Activated T-helper 17 cell treated with anti-CD3 and anti-CD28 coated beads, Interleukin-2, amount 50 U/mL, for 72 hours (primary cell): ENCODE data around the gene HOXB1. TPM values are rescaled to one million over a fixed set of nuclear protein-coding genes. Genes with fewer than 3 reads are reported as not detected.
A peak's percentile ranks its signal among the peaks of the same experiment; 100 is the strongest.

ENCODE experiments used
- ATAC-seq: fragments of 150-1000 bp; cut with Tn5 transposase; replicated peaks from 2 replicates; pipeline ENCODE4 v1.10.0; 2021; ENCODE audit warnings: mild to moderate bottlenecking, moderate library complexity
- H3K27ac Mint-ChIP-seq: one replicate; pipeline ENCODE4 v1.8.0; 2022; ENCODE audit warnings: mixed read lengths
- H3K27me3 Mint-ChIP-seq: one replicate; pipeline ENCODE4 v1.8.0; 2022; ENCODE audit warnings: mixed read lengths
- H3K36me3 Mint-ChIP-seq: one replicate; pipeline ENCODE4 v1.8.0; 2022; ENCODE audit warnings: low read depth, mild to moderate bottlenecking, mixed read lengths
- H3K4me1 Mint-ChIP-seq: one replicate; pipeline ENCODE4 v1.8.0; 2022; ENCODE audit warnings: mixed read lengths
- H3K4me3 Mint-ChIP-seq: one replicate; pipeline ENCODE4 v1.8.0; 2022; ENCODE audit warnings: mild to moderate bottlenecking, mixed read lengths
- H3K9me3 Mint-ChIP-seq: one replicate; pipeline ENCODE4 v1.8.0; 2022; ENCODE audit warnings: mixed read lengths
- total RNA-seq, 2 donors: library from RNA; stranded (reverse); gene quantifications; one replicate each; pipeline ENCODE4 v1.2.3, GENCODE V29; 2022

HOXB1 gene
- total RNA-seq, 2 donors from 2014 or later, result not detected

- Mint-ChIP-seq H3K4me3 (no peak overlapping the region), H3K27me3 (peaks cover 9% of the 10 kb centered on the region), H3K4me1 (peaks cover 9% of the 10 kb centered on the region), H3K36me3 (no peaks in the 10 kb centered on the region), H3K9me3 (no peaks in the 10 kb centered on the region), H3K27ac (no peak overlapping the region)
- no peak for ATAC-seq
These were observed 21.8 kb upstream of the HOXB1 start for GRCh38 chr17:48552466-48553189.

- peaks cover 10% of the 10 kb centered on the region for H3K4me1 Mint-ChIP-seq
- no peak overlapping the region for H3K27ac Mint-ChIP-seq
- H3K4me3 Mint-ChIP-seq, result no peak overlapping the region
- H3K9me3 Mint-ChIP-seq, result no peaks in the 10 kb centered on the region
- H3K27me3 Mint-ChIP-seq, result peaks cover 8% of the 10 kb centered on the region
- H3K36me3 Mint-ChIP-seq, result no peaks in the 10 kb centered on the region
- ATAC-seq, result no peak
These were observed 21.0 kb upstream of the HOXB1 start for GRCh38 chr17:48551596-48552465.

GRCh38 chr17:48551214-48551555, 20.4 kb upstream of the HOXB1 start:
- Mint-ChIP-seq H3K4me1 (peaks cover 10% of the 10 kb centered on the region), H3K27me3 (peaks cover 4% of the 10 kb centered on the region), H3K4me3 (no peak overlapping the region), H3K27ac (no peak overlapping the region), H3K36me3 (no peaks in the 10 kb centered on the region), H3K9me3 (no peaks in the 10 kb centered on the region)
- ATAC-seq, result no peak

GRCh38 chr17:48550502-48551213, 19.8 kb upstream of the HOXB1 start:
- no peak for ATAC-seq

GRCh38 chr17:48549914-48550501, 19.2 kb upstream of the HOXB1 start:
- H3K36me3 Mint-ChIP-seq, result no peaks in the 10 kb centered on the region
- no peak for ATAC-seq
- H3K9me3 Mint-ChIP-seq, result no peaks in the 10 kb centered on the region
- H3K4me1 Mint-ChIP-seq, result peaks cover 14% of the 10 kb centered on the region
- no peaks in the 10 kb centered on the region for H3K27me3 Mint-ChIP-seq
- H3K27ac Mint-ChIP-seq, result no peak overlapping the region
- H3K4me3 Mint-ChIP-seq, result no peak overlapping the region

More at GRCh38 chr17:48550502-48551213, 19.8 kb upstream of the HOXB1 start:
- Mint-ChIP-seq H3K9me3 (no peaks in the 10 kb centered on the region), H3K27me3 (peaks cover 4% of the 10 kb centered on the region), H3K4me1 (peaks cover 15% of the 10 kb centered on the region), H3K27ac (no peak overlapping the region), H3K4me3 (no peak overlapping the region), H3K36me3 (no peaks in the 10 kb centered on the region)

GRCh38 chr17:48549281-48549630, 18.4 kb upstream of the HOXB1 start:
- no peak overlapping the region for H3K4me3 Mint-ChIP-seq
- no peak overlapping the region for H3K27ac Mint-ChIP-seq
- no peaks in the 10 kb centered on the region for H3K27me3 Mint-ChIP-seq
- H3K36me3 Mint-ChIP-seq, result peaks cover under 1% of the 10 kb centered on the region
- H3K4me1 Mint-ChIP-seq, result peaks cover 14% of the 10 kb centered on the region
- H3K9me3 Mint-ChIP-seq, result no peaks in the 10 kb centered on the region
- ATAC-seq, result no peak

- peaks cover 5% of the 10 kb centered on the region for H3K36me3 Mint-ChIP-seq
- peaks cover 14% of the 10 kb centered on the region for H3K4me1 Mint-ChIP-seq
- peak overlapping the region; percentile 98 for H3K4me3 Mint-ChIP-seq
- ATAC-seq, result no peak
- peaks cover 4% of the 10 kb centered on the region for H3K27me3 Mint-ChIP-seq
- peak overlapping the region; percentile 72 for H3K27ac Mint-ChIP-seq
- H3K9me3 Mint-ChIP-seq, result no peaks in the 10 kb centered on the region
These were observed 17.9 kb upstream of the HOXB1 start for GRCh38 chr17:48548523-48549280.

GRCh38 chr17:48547808-48548522, 17.2 kb upstream of the HOXB1 start:
- Mint-ChIP-seq H3K4me1 (peaks cover 14% of the 10 kb centered on the region), H3K27ac (peak overlapping the region; percentile 72), H3K27me3 (peaks cover 4% of the 10 kb centered on the region), H3K9me3 (no peaks in the 10 kb centered on the region), H3K4me3 (peak overlapping the region; percentile 98), H3K36me3 (peaks cover 6% of the 10 kb centered on the region)
- no peak for ATAC-seq

- peaks cover 14% of the 10 kb centered on the region for H3K36me3 Mint-ChIP-seq
- peaks cover 5% of the 10 kb centered on the region for H3K27me3 Mint-ChIP-seq
- H3K4me3 Mint-ChIP-seq, result peak overlapping the region; percentile 98
- H3K9me3 Mint-ChIP-seq, result no peaks in the 10 kb centered on the region
- H3K4me1 Mint-ChIP-seq, result peaks cover 14% of the 10 kb centered on the region
- ATAC-seq, result no peak
- peak overlapping the region; percentile 88 for H3K27ac Mint-ChIP-seq
These were observed 16.4 kb upstream of the HOXB1 start for GRCh38 chr17:48546924-48547807.

GRCh38 chr17:48546137-48546923, 15.5 kb upstream of the HOXB1 start:
- H3K36me3 Mint-ChIP-seq, result peaks cover 18% of the 10 kb centered on the region
- H3K4me1 Mint-ChIP-seq, result peaks cover 14% of the 10 kb centered on the region
- H3K27me3 Mint-ChIP-seq, result peaks cover 6% of the 10 kb centered on the region
- no peak for ATAC-seq
- no peaks in the 10 kb centered on the region for H3K9me3 Mint-ChIP-seq
- peak overlapping the region; percentile 98 for H3K4me3 Mint-ChIP-seq
- H3K27ac Mint-ChIP-seq, result peak overlapping the region; percentile 88

- peaks cover 6% of the 10 kb centered on the region for H3K27me3 Mint-ChIP-seq
- no peaks in the 10 kb centered on the region for H3K9me3 Mint-ChIP-seq
- H3K4me3 Mint-ChIP-seq, result peak overlapping the region; percentile 98
- H3K36me3 Mint-ChIP-seq, result peaks cover 23% of the 10 kb centered on the region
- H3K27ac Mint-ChIP-seq, result peak overlapping the region; percentile 88
- peaks cover 14% of the 10 kb centered on the region for H3K4me1 Mint-ChIP-seq
- ATAC-seq, result no peak
These were observed 14.7 kb upstream of the HOXB1 start for GRCh38 chr17:48545539-48545938.

- Mint-ChIP-seq H3K36me3 (peaks cover 23% of the 10 kb centered on the region), H3K4me3 (peak within 1 kb of the TSS; percentile 98), H3K4me1 (peaks cover 17% of the 10 kb centered on the region), H3K27ac (peak within 1 kb of the TSS; percentile 88), H3K9me3 (no peaks in the 10 kb centered on the region), H3K27me3 (peaks cover 6% of the 10 kb centered on the region)
- no peak for ATAC-seq
These were observed 14.2 kb upstream of the HOXB1 start, which contains the start of gene HOXB2 for GRCh38 chr17:48545022-48545375. TSS of gene HOXB2 (minus strand) at chr17:48545109. CDS start at chr17:48544911, 198 bp downstream.
